Glomerular visceral epithelial cell (primary cell): ENCODE measurements around the gene UCN2.
A peak's percentile ranks its signal among the peaks of the same experiment; 100 is the strongest.

Experiments used
- DNase-seq: peaks from one replicate; pipeline ENCODE4 v3.0.0-alpha.2; 2016; ENCODE audit errors: extremely low spot score

Gene UCN2

GRCh38 chr3:48591436-48591835 is 27.9 kb upstream of the UCN2 start:
- DNase-seq: no peak

GRCh38 chr3:48588230-48588629 is 24.6 kb upstream of the UCN2 start:
- DNase-seq: no peak

GRCh38 chr3:48587686-48588085 is 24.1 kb upstream of the UCN2 start:
- DNase-seq: no peak

- DNase-seq: no peak
Measured at GRCh38 chr3:48585411-48585810, 21.8 kb upstream of the UCN2 start.

- DNase-seq: no peak
Measured at GRCh38 chr3:48584836-48585235, 21.3 kb upstream of the UCN2 start.

- no peak for DNase-seq
Measured at GRCh38 chr3:48581621-48582481, 18.3 kb upstream of the UCN2 start.

- DNase-seq: no peak
Measured at GRCh38 chr3:48576647-48577046, 13.1 kb upstream of the UCN2 start.

GRCh38 chr3:48575366-48575765 is 11.8 kb upstream of the UCN2 start:
- no peak for DNase-seq

- no peak for DNase-seq
Measured at GRCh38 chr3:48573973-48574585, 10.5 kb upstream of the UCN2 start.

GRCh38 chr3:48572517-48572916 is 8.9 kb upstream of the UCN2 start:
- no peak for DNase-seq

- DNase-seq: no peak
Measured at GRCh38 chr3:48571938-48572337, 8.4 kb upstream of the UCN2 start.

GRCh38 chr3:48569808-48570450 is 6.3 kb upstream of the UCN2 start:
- no peak for DNase-seq

GRCh38 chr3:48569400-48569799 is 5.8 kb upstream of the UCN2 start:
- no peak for DNase-seq

- DNase-seq: no peak
Measured at GRCh38 chr3:48568476-48568875, 4.9 kb upstream of the UCN2 start.

- DNase-seq: no peak
Measured at GRCh38 chr3:48567500-48567899, 3.9 kb upstream of the UCN2 start.

GRCh38 chr3:48567090-48567489 is 3.5 kb upstream of the UCN2 start:
- DNase-seq: no peak

- no peak for DNase-seq
Measured at GRCh38 chr3:48566401-48566760, 2.8 kb upstream of the UCN2 start.

- DNase-seq: peak; percentile 80
Measured at GRCh38 chr3:48565591-48566400, 2.2 kb upstream of the UCN2 start.

- DNase-seq: no peak
Measured at GRCh38 chr3:48565186-48565585, 1.6 kb upstream of the UCN2 start.

- no peak for DNase-seq
Measured at GRCh38 chr3:48564667-48565066, 1.1 kb upstream of the UCN2 start.

- DNase-seq: peak; percentile 87
Measured at GRCh38 chr3:48564022-48564421, 441 bp upstream of the UCN2 start.
